Measurements from ENCODE around the gene RNF8. TPM values are rescaled to one million over a fixed set of nuclear protein-coding genes. Genes with fewer than 3 reads are reported as not detected.

The RNF8 gene
- total RNA-seq, 1 experiment from 2014 or later: 35.9 TPM

- Mint-ChIP-seq H3K4me1 (no peaks in the 10 kb centered on the region), H3K9me3 (no peaks in the 10 kb centered on the region), H3K4me3 (no peak overlapping the region), H3K36me3 (peaks cover 21% of the 10 kb centered on the region), H3K27ac (no peak overlapping the region), H3K27me3 (ENCODE audit: low read depth) (no peaks in the 10 kb centered on the region)
- peak; percentile 11; the same call in 1 of the 2 replicates for TF ChIP-seq CTCF (IDR thresholded peaks at IDR 0.05)
- TF ChIP-seq PRRX2 (CRISPR knock-in tag; IDR thresholded peaks at IDR 0.05): no peak
- no peak for TF ChIP-seq ZBTB43 (CRISPR knock-in tag; IDR thresholded peaks at IDR 0.05)
- TF ChIP-seq ZNF281 (CRISPR knock-in tag; IDR thresholded peaks at IDR 0.05): no peak
- ChIA-PET CTCF (interaction anchor here (0.5 to 2.7 kb wide), 25 partner anchors 8 to 334 kb away, joined by 3 to 35 read pairs (median 4); partner anchors contain the start of genes PIM1, TBC1D22B and TMEM217), POLR2A (no interaction called here)
- no peak for DNase-seq (ENCODE audit: low spot score)
- no peak for ATAC-seq
These were observed 38.6 kb upstream of the RNF8 start for GRCh38 chr6:37315157-37315515.

- CTCF ChIA-PET: interaction anchor here (1.1 to 2.7 kb wide), 3 partner anchors 10 to 14 kb away, joined by 3 to 35 read pairs (median 7); no protein-coding TSS in a partner anchor
- H3K4me3 Mint-ChIP-seq: no peak overlapping the region
- no peak for TF ChIP-seq MXD4 (CRISPR knock-in tag; IDR thresholded peaks at IDR 0.05; ENCODE audit: borderline replicate concordance)
- no peak for TF ChIP-seq TEAD1 (CRISPR knock-in tag; IDR thresholded peaks at IDR 0.05)
- no peak for TF ChIP-seq ZNF416 (CRISPR knock-in tag; IDR thresholded peaks at IDR 0.05)
- no peak for TF ChIP-seq TP53 (CRISPR knock-in tag; IDR thresholded peaks at IDR 0.05)
- no peak for TF ChIP-seq CDX4 (CRISPR knock-in tag; IDR thresholded peaks at IDR 0.05; ENCODE audit: borderline replicate concordance)
- no peak for TF ChIP-seq EMX1 (CRISPR knock-in tag; IDR thresholded peaks at IDR 0.05)
- TF ChIP-seq GRHL2 (CRISPR knock-in tag; IDR thresholded peaks at IDR 0.05; ENCODE audit: insufficient replicate concordance, severe bottlenecking): no peak
- H3K9me3 Mint-ChIP-seq: no peaks in the 10 kb centered on the region
- H3K36me3 Mint-ChIP-seq: peaks cover 23% of the 10 kb centered on the region
- H3K27ac Mint-ChIP-seq: no peak overlapping the region
- H3K4me1 Mint-ChIP-seq: no peaks in the 10 kb centered on the region
- POLR2A ChIA-PET: no interaction called here
- H3K27me3 Mint-ChIP-seq (ENCODE audit: low read depth): no peaks in the 10 kb centered on the region
- DNase-seq (ENCODE audit: low spot score) (no peak), ATAC-seq (no peak)
These were observed 37.7 kb upstream of the RNF8 start for GRCh38 chr6:37316071-37316470.

GRCh38 chr6:37317312-37318038, 36.3 kb upstream of the RNF8 start:
- H3K27me3 Mint-ChIP-seq (ENCODE audit: low read depth): no peaks in the 10 kb centered on the region
- no peak overlapping the region for H3K27ac Mint-ChIP-seq
- peaks cover 30% of the 10 kb centered on the region for H3K36me3 Mint-ChIP-seq
- ChIA-PET CTCF (no interaction called here), POLR2A (no interaction called here)
- ATAC-seq (no peak), DNase-seq (ENCODE audit: low spot score) (no peak)
- no peaks in the 10 kb centered on the region for H3K9me3 Mint-ChIP-seq
- no peak overlapping the region for H3K4me3 Mint-ChIP-seq
- H3K4me1 Mint-ChIP-seq: no peaks in the 10 kb centered on the region
- TF ChIP-seq ATF3 (CRISPR knock-in tag; conservative IDR thresholded peaks at IDR 0.05) (no peak), SMAD3 (CRISPR knock-in tag; IDR thresholded peaks at IDR 0.05; ENCODE audit: borderline replicate concordance) (no peak), MAX (CRISPR knock-in tag; IDR thresholded peaks at IDR 0.05) (no peak), TCF7 (CRISPR knock-in tag; IDR thresholded peaks at IDR 0.05; ENCODE audit: low read depth) (no peak), OVOL2 (CRISPR knock-in tag; IDR thresholded peaks at IDR 0.05; ENCODE audit: borderline replicate concordance) (no peak), ZNF281 (CRISPR knock-in tag; IDR thresholded peaks at IDR 0.05) (no peak), PRRX2 (CRISPR knock-in tag; IDR thresholded peaks at IDR 0.05) (no peak), CTCF (IDR thresholded peaks at IDR 0.05) (no peak), ZNF219 (CRISPR knock-in tag; IDR thresholded peaks at IDR 0.05; ENCODE audit: borderline replicate concordance) (no peak)

Measured in WTC11 (cell line).